Thoracic aorta (tissue), 2 donors: Measurements from ENCODE around the gene LPIN1. TPM values are rescaled to one million over a fixed set of nuclear protein-coding genes. Genes with fewer than 3 reads are reported as not detected.
"Not testable (repeated sequence)": the region's sequence is repeated elsewhere in the genome, so short reads cannot be mapped to it uniquely, and the experiment has no call there.

Source experiments
- ATAC-seq: fragments of 150-250 bp; one replicate; pipeline ENCODE4 v1.8.0; 2017; ENCODE audit warnings: low read depth; ENCODE audit not compliant: insufficient number of reproducible peaks, low FRiP score
- DNase-seq: peaks from one replicate; pipeline ENCODE4 v3.0.0-alpha.2; 2020; ENCODE audit warnings: low spot score
- H3K27ac ChIP-seq, 2 donors: fragments of 200-600 bp; sonication (generic); 1 replicate in 1 of 2; 2 replicates in 1 of 2; pipeline ENCODE4 v1.5.1; 2016; ENCODE audit warnings: mild to moderate bottlenecking in 2 of 2, moderate library complexity in 2 of 2
- H3K27me3 ChIP-seq: fragments of 200-600 bp; sonication (generic); replicated peaks from 2 replicates; pipeline ENCODE4 v1.6.0; 2016; ENCODE audit warnings: mild to moderate bottlenecking; ENCODE audit not compliant: insufficient read depth
- H3K36me3 ChIP-seq: fragments of 200-600 bp; sonication (generic); one replicate; pipeline ENCODE4 v1.5.1; 2016
- H3K4me1 ChIP-seq, 2 donors: fragments of 200-600 bp; sonication (generic); 1 replicate in 1 of 2; 2 replicates in 1 of 2; pipeline versions ENCODE4 v1.5.1 to v1.6.0; 2016; ENCODE audit warnings: low read depth in 2 of 2, mild to moderate bottlenecking in 1 of 2; ENCODE audit not compliant: control insufficient read depth in 1 of 2
- H3K4me3 ChIP-seq: fragments of 200-600 bp; sonication (generic); 2 replicates; pipeline ENCODE4 v1.5.1; 2016; ENCODE audit warnings: mild to moderate bottlenecking
- H3K9me3 ChIP-seq: fragments of 200-600 bp; sonication (generic); 2 replicates; pipeline ENCODE4 v1.5.1; 2016
- total RNA-seq, 2 donors: library from RNA; depleted of rRNA; stranded (reverse); fragments of >200 nt; gene quantifications; one replicate each; pipeline versions ENCODE4 v1.1.0 to v1.2.3, GENCODE V29; 2016
- TF ChIP-seq, protein P1 (sequence below): fragments of 200-600 bp; sonication (generic); IDR thresholded peaks from one replicate; pipeline ENCODE4 v1.5.1; 2019; ENCODE audit warnings: antibody characterized with exemption

LPIN1 gene
- total RNA-seq, 2 donors from 2014 or later, result 24.5 to 55.8 TPM

DNA sequence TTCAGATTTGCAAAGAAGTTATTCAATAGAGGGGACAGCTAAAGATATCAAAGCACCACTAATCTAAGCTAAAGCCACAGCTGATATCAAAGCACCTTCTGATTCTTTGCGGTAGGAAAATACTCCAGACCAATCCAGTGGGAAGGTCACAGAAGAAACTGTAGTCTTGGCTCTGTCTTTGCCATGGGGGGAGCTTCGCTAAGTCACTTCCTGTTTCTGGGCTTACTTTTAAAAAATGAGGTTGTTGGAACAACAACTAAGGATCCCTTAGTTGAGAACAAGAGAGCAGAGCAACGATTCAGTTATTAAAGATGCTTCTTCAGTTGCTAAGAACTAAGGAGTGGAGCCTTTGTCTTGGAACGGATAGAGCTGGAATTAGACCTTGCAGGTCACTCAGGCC, 12.2 kb downstream of the LPIN1 start:
- Histone ChIP-seq H3K36me3 (no peaks in the 10 kb centered on the region), H3K9me3 (no peaks in the 10 kb centered on the region), H3K27me3 (no peaks in the 10 kb centered on the region), H3K4me1 (peaks cover 10 to 11% of the 10 kb centered on the region in 2 donors), H3K4me3 (no peak overlapping the region), H3K27ac (no peak overlapping the region)
- ATAC-seq, result no peak
- TF ChIP-seq, protein P1, sequence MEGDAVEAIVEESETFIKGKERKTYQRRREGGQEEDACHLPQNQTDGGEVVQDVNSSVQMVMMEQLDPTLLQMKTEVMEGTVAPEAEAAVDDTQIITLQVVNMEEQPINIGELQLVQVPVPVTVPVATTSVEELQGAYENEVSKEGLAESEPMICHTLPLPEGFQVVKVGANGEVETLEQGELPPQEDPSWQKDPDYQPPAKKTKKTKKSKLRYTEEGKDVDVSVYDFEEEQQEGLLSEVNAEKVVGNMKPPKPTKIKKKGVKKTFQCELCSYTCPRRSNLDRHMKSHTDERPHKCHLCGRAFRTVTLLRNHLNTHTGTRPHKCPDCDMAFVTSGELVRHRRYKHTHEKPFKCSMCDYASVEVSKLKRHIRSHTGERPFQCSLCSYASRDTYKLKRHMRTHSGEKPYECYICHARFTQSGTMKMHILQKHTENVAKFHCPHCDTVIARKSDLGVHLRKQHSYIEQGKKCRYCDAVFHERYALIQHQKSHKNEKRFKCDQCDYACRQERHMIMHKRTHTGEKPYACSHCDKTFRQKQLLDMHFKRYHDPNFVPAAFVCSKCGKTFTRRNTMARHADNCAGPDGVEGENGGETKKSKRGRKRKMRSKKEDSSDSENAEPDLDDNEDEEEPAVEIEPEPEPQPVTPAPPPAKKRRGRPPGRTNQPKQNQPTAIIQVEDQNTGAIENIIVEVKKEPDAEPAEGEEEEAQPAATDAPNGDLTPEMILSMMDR, result no peak
- DNase-seq, result no peak

DNA sequence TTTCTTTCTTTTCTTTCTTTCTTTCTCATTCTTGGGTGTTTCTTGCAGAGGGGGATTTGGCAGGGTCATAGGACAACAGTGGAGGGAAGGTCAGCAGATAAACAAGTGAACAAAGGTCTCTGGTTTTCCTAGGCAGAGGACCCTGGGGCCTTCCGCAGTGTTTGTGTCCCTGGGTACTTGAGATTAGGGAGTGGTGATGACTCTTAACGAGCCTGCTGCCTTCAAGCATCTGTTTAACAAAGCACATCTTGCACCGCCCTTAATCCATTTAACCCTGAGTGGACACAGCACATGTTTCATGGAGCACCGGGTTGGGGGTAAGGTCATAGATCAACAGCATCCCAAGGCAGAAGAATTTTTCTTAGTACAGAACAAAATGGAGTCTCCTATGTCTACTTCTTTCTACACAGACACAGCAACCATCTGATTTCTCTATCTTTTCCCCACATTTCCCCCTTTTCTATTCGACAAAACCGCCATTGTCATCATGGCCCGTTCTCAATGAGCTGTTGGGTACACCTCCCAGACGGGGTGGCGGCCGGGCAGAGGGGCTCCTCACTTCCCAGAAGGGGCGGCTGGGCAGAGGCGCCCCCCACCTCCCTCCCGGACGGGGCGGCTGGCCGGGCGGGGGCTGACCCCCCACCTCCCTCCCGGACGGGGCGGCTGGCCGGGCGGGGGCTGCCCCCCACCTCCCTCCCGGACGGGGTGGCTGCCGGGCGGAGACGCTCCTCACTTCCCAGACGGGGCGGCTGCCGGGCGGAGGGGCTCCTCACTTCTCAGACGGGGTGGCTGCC, 12.9 kb downstream of the LPIN1 start:
- H3K4me3 ChIP-seq, DNase-seq, ATAC-seq, H3K4me1 ChIP-seq, H3K9me3 ChIP-seq, H3K36me3 ChIP-seq, H3K27ac ChIP-seq, H3K27me3 ChIP-seq: not testable (repeated sequence)

DNA sequence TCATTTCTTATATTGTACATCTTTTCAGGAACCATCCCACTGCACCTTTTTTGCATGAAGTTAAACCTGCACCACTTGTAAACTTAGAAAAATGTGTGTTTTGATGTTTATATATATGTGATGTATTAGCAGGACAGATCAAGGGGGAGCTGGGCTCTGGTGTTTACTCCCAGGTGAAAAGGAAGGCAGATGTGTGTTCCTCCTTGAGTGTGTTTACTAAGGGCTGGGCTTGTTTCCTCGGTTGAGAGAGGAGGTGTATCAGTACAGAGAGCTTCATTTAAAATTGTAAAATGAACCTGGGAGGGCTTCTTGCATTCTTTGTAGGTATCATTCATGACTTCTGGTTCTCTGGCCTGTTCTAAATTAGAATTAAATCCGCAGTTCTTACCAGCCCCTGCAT, 14.8 kb downstream of the LPIN1 start:
- no peak overlapping the region for H3K27ac ChIP-seq
- TF ChIP-seq, protein P1, result no peak
- no peaks in the 10 kb centered on the region for H3K9me3 ChIP-seq
- no peaks in the 10 kb centered on the region for H3K27me3 ChIP-seq
- H3K4me3 ChIP-seq, result no peak overlapping the region
- no peaks in the 10 kb centered on the region for H3K4me1 ChIP-seq
- peaks cover 8% of the 10 kb centered on the region for H3K36me3 ChIP-seq
- DNase-seq (no peak), ATAC-seq (no peak)

DNA sequence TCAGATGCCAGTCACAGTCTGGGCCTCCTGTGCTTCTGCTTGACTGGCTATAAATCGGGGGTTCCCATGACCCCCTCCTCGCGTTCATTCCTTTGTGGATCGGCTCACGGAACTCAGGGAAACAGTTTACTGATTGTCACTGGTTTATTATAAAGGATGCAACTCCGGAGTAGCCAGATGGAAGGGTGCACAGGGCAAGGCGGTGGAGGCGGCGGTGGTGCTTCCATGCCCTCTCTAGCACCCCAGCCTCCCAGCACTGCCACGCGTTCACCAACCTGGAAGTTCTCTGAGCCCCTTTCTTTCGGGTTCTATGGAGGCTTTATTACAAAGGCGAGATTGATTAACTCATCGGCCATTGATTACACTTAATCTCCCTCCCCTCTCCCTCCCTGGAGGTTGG, 15.6 kb downstream of the LPIN1 start:
- TF ChIP-seq, protein P1, result no peak
- H3K27ac ChIP-seq, result no peak overlapping the region
- H3K4me1 ChIP-seq, result no peaks in the 10 kb centered on the region
- H3K27me3 ChIP-seq, result no peaks in the 10 kb centered on the region
- ATAC-seq, result no peak
- H3K36me3 ChIP-seq, result peaks cover 15% of the 10 kb centered on the region
- no peak for DNase-seq
- no peak overlapping the region for H3K4me3 ChIP-seq
- H3K9me3 ChIP-seq, result no peaks in the 10 kb centered on the region

DNA sequence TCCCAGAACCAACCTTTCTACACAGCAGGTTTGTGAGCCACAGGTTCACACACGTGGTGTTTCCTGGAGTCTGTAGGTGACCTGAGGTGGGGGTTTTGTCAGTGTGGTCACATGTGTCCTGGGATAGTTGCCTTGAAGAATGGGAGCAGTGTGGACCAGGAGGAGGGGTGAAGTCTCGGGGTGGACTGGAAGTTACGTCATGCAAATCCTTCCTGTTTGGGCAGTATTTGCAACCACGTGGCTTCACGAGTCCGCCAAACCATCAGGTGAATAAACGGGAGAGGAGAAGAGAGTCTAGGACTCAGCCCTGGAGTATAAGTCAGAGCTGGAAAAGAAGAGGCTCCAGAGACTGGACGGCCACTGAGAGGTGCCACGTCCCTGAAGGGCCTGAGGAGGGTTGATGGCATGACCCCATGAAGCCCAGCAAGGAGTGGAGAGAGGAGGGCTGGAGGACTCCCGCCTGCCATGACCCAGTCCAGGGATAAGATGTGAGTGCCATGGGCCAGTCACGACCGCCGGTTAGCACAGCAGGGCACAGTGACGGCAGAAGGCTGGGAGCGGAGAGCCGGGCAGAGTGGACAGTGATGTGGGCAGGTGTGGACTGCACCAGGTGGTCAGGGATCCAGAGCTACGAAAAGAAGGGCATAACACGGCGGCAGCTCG, 16.5 kb downstream of the LPIN1 start:
- no peak overlapping the region for H3K27ac ChIP-seq
- no peak overlapping the region for H3K4me3 ChIP-seq
- TF ChIP-seq, protein P1, result no peak
- H3K4me1 ChIP-seq, result no peaks in the 10 kb centered on the region
- ATAC-seq, result no peak
- peaks cover 23% of the 10 kb centered on the region for H3K36me3 ChIP-seq
- no peaks in the 10 kb centered on the region for H3K9me3 ChIP-seq
- no peak for DNase-seq
- no peaks in the 10 kb centered on the region for H3K27me3 ChIP-seq
